ENCODE results near the gene SYF2. TPM values are rescaled to one million over a fixed set of nuclear protein-coding genes. Genes with fewer than 3 reads are reported as not detected.

SYF2 gene
- polyA plus RNA-seq, 2 of the 4 experiments (the other 2 are of a cell fraction) = 38.6 to 39.7 TPM

- H3K4me1 ChIP-seq = peaks cover 1% of the 10 kb centered on the region; the same call in 2 of the 3 replicates
- no peak for DNase-seq (ENCODE audit: low read depth in 1 of 2, low spot score in 1 of 2)
- H3K9me3 ChIP-seq = no peaks in the 10 kb centered on the region
- H3K27ac ChIP-seq = no peak overlapping the region
- H3K4me2 ChIP-seq = no peak overlapping the region
- no peak for ATAC-seq
- 62% methylated on average over 6 of the region's 6 CpGs for WGBS (ENCODE audit: missing lambda C conversion rate)
- no peak overlapping the region for H3K4me3 ChIP-seq
- TF ChIP-seq POLR2AphosphoS2 (conservative IDR thresholded peaks at IDR 0.05; ENCODE audit: low read length) = no peak
- no peak for TF ChIP-seq NR3C1 (IDR thresholded peaks at IDR 0.05)
- TF ChIP-seq PHF8 (IDR thresholded peaks at IDR 0.05; ENCODE audit: borderline replicate concordance, low read depth) = no peak
- no peak for TF ChIP-seq HOXA7 (CRISPR knock-in tag; IDR thresholded peaks at IDR 0.05)
- no peak for TF ChIP-seq FOXS1 (CRISPR knock-in tag; IDR thresholded peaks at IDR 0.05)
- TF ChIP-seq RAD21 (conservative IDR thresholded peaks at IDR 0.05 in 1 of 2, IDR thresholded peaks at IDR 0.05 in 1 of 2) = no peak
- no peak for TF ChIP-seq CBX8 (IDR thresholded peaks at IDR 0.05)
- no peak for TF ChIP-seq EHF (CRISPR knock-in tag; IDR thresholded peaks at IDR 0.05)
- no peak for TF ChIP-seq ZC3H11A (IDR thresholded peaks at IDR 0.05)
- TF ChIP-seq FOSB (CRISPR knock-in tag; IDR thresholded peaks at IDR 0.05) = no peak
- TF ChIP-seq RCOR1 (IDR thresholded peaks at IDR 0.05; ENCODE audit: low read depth, low read length) = no peak
- no peak for TF ChIP-seq MAFK (IDR thresholded peaks at IDR 0.05; ENCODE audit: partially characterized antibody)
- TF ChIP-seq EP300 (IDR thresholded peaks at IDR 0.05) = no peak
- TF ChIP-seq NFE2L2 (conservative IDR thresholded peaks at IDR 0.05; ENCODE audit: low read length) = no peak
- TF ChIP-seq CTCF (IDR thresholded peaks at IDR 0.05) = no peak
- ChIA-PET POLR2A (no interaction called here), CTCF (no interaction called here)
- no peak for FAIRE-seq
Measured at GRCh38 chr1:25174363-25174729, 58.0 kb downstream of the SYF2 start.

GRCh38 chr1:25173809-25174340, 58.4 kb downstream of the SYF2 start:
- FAIRE-seq = no peak
- ATAC-seq = no peak
- Histone ChIP-seq H3K4me2 (no peak overlapping the region), H3K4me3 (no peak overlapping the region), H3K9me3 (no peaks in the 10 kb centered on the region), H3K4me1 (peaks cover 6% of the 10 kb centered on the region), H3K27ac (no peak overlapping the region)
- ChIA-PET CTCF (no interaction called here), POLR2A (no interaction called here)
- no peak for DNase-seq (ENCODE audit: low read depth in 1 of 2, low spot score in 1 of 2)
- TF ChIP-seq CBX8 (IDR thresholded peaks at IDR 0.05) (no peak), MYC (IDR thresholded peaks at IDR 0.05; ENCODE audit: borderline replicate concordance, low read length) (no peak), TFCP2L1 (CRISPR knock-in tag; IDR thresholded peaks at IDR 0.05) (no peak)
- 94% methylated on average over 3 of the region's 3 CpGs for WGBS (ENCODE audit: missing lambda C conversion rate)

Other genes with a start within 250 kb of the SYF2 start
- 45.0 and 50.6 TPM in 2 replicates for gene RSRP1, start 15.0 kb upstream of the SYF2 start, polyA plus RNA-seq (2011; rRNA removed)
- gene RSRP1, start 15.0 kb upstream of the SYF2 start, polyA plus RNA-seq (2017; fragmentation: RNase III; extraction: RNeasy Plus Mini Kit Qiagen cat#74134 plus additional on column Dnase treatment) = 32.8 to 36.2 TPM (median 34.5 TPM) in 3 replicates
- gene RHD, start 40.0 kb upstream of the SYF2 start, polyA plus RNA-seq (2011; rRNA removed) = not detected in 2 replicates
- gene RHD, start 40.0 kb upstream of the SYF2 start, polyA plus RNA-seq (2017; fragmentation: RNase III; extraction: RNeasy Plus Mini Kit Qiagen cat#74134 plus additional on column Dnase treatment) = not detected in 3 replicates
- 85.4 and 128 TPM in 2 replicates for gene TMEM50A, start 105.8 kb upstream of the SYF2 start, polyA plus RNA-seq (2011; rRNA removed)
- 107 to 111 TPM (median 110 TPM) in 3 replicates for gene TMEM50A, start 105.8 kb upstream of the SYF2 start, polyA plus RNA-seq (2017; fragmentation: RNase III; extraction: RNeasy Plus Mini Kit Qiagen cat#74134 plus additional on column Dnase treatment)
- 0.12 and 0.13 TPM in 2 replicates for gene RHCE, start 188.3 kb upstream of the SYF2 start, polyA plus RNA-seq (2011; rRNA removed)
- not detected in 3 replicates for gene RHCE, start 188.3 kb upstream of the SYF2 start, polyA plus RNA-seq (2017; fragmentation: RNase III; extraction: RNeasy Plus Mini Kit Qiagen cat#74134 plus additional on column Dnase treatment)
- gene MACO1, start 198.4 kb upstream of the SYF2 start, polyA plus RNA-seq (2011; rRNA removed) = 5.8 and 7.5 TPM in 2 replicates
- gene MACO1, start 198.4 kb upstream of the SYF2 start, polyA plus RNA-seq (2017; fragmentation: RNase III; extraction: RNeasy Plus Mini Kit Qiagen cat#74134 plus additional on column Dnase treatment) = 5.2 to 6.3 TPM (median 6.1 TPM) in 3 replicates

Measured in A549 (cell line).